Breast epithelium (tissue), 4 donors: ENCODE measurements around the gene ZMIZ1. TPM values are rescaled to one million over a fixed set of nuclear protein-coding genes. Genes with fewer than 3 reads are reported as not detected.

Experiments
- DNase-seq, 2 donors: peaks; one replicate each; pipeline ENCODE4 v3.0.0-alpha.2; 2019; ENCODE audit warnings: low spot score in 2 of 2
- H3K27ac ChIP-seq, 2 donors: fragments of 200-600 bp; sonication (generic) in 1 of 2; one replicate each; pipeline ENCODE4 v1.5.1; 2016 to 2019; ENCODE audit warnings: mild to moderate bottlenecking in 1 of 2
- H3K27me3 ChIP-seq, 2 donors: fragments of 200-600 bp; sonication (generic) in 1 of 2; one replicate each; pipeline versions ENCODE4 v1.5.1 to v1.6.0; 2017 to 2019; ENCODE audit warnings: control low read depth in 1 of 2, mild to moderate bottlenecking in 1 of 2
- H3K36me3 ChIP-seq: fragments of 200-600 bp; one replicate; pipeline ENCODE4 v1.5.1; 2019
- H3K4me1 ChIP-seq, 2 donors: fragments of 200-600 bp; sonication (generic); one replicate each; pipeline ENCODE4 v1.5.1; 2016 to 2019; ENCODE audit warnings: control low read depth in 1 of 2
- H3K4me3 ChIP-seq, 3 donors: fragments of 200-600 bp; sonication (generic); 1 replicate in 2 of 3; 2 replicates in 1 of 3; pipeline ENCODE4 v1.5.1; 2016 to 2019; ENCODE audit warnings: mild to moderate bottlenecking in 3 of 3, moderate library complexity in 2 of 3
- H3K9me3 ChIP-seq, 2 donors: fragments of 200-600 bp; sonication (generic) in 1 of 2; one replicate each; pipeline ENCODE4 v1.5.1; 2016 to 2019; ENCODE audit warnings: control low read depth in 1 of 2
- CTCF ChIP-seq, 3 donors: fragments of 450-650 bp; IDR thresholded peaks; one replicate each; pipeline ENCODE4 v1.5.1; 2016 to 2017; ENCODE audit warnings: antibody characterized with exemption in 3 of 3, mild to moderate bottlenecking in 3 of 3, moderate library complexity in 3 of 3
- POLR2A ChIP-seq: fragments of 450-650 bp; IDR thresholded peaks from one replicate; pipeline ENCODE4 v1.6.1; 2016; ENCODE audit warnings: antibody characterized with exemption, mild to moderate bottlenecking, moderate library complexity
- POLR2AphosphoS5 ChIP-seq, 3 donors: sonication (generic); formaldehyde crosslinking; IDR thresholded peaks; one replicate each; pipeline ENCODE4 v1.6.1; 2017; ENCODE audit warnings: antibody characterized with exemption in 3 of 3
- intact Hi-C: fragments of 100-400 bp; cut with DNase I; formaldehyde crosslinking; loops from one replicate; pipeline ENCODE4 v1.15.1; 2023; ENCODE audit warnings: low total_unique reads
- total RNA-seq, 3 donors: library from RNA; depleted of rRNA; stranded (reverse); fragments of >200 nt; gene quantifications; one replicate each; pipeline ENCODE4 v1.1.0, GENCODE V29; 2016

Gene ZMIZ1
- total RNA-seq, 3 donors from 2014 or later, result 34.4 to 63.7 (median 39.8) TPM

GRCh38 chr10:79244841-79245504 lies 176.2 kb downstream of the ZMIZ1 start:
- TF ChIP-seq POLR2A, result no peak
- no peak for TF ChIP-seq CTCF (IDR thresholded peaks at IDR 0.05)
- TF ChIP-seq POLR2AphosphoS5 (IDR thresholded peaks at IDR 0.05), result no peak
- intact Hi-C loops, result no loop called here
- Histone ChIP-seq H3K27me3 (no peaks in the 10 kb centered on the region), H3K9me3 (no peaks in the 10 kb centered on the region), H3K4me3 (peak overlapping the region in 1 of 3 donors; percentile 30), H3K4me1 (peaks cover 33 to 39% of the 10 kb centered on the region in 2 donors), H3K36me3 (no peaks in the 10 kb centered on the region), H3K27ac (peak overlapping the region; percentile 84 to 88)
- no peak for DNase-seq

- H3K9me3 ChIP-seq, result no peaks in the 10 kb centered on the region
- intact Hi-C loops, result no loop called here
- no peaks in the 10 kb centered on the region for H3K27me3 ChIP-seq
- no peaks in the 10 kb centered on the region for H3K36me3 ChIP-seq
- TF ChIP-seq POLR2AphosphoS5 (IDR thresholded peaks at IDR 0.05), result no peak
- no peak for TF ChIP-seq POLR2A
- TF ChIP-seq CTCF (IDR thresholded peaks at IDR 0.05), result no peak
- DNase-seq, result no peak
- H3K4me1 ChIP-seq, result peaks cover 33 to 35% of the 10 kb centered on the region in 2 donors
- H3K27ac ChIP-seq, result peak overlapping the region; percentile 84 to 88
- peak overlapping the region in 1 of 3 donors; percentile 26 for H3K4me3 ChIP-seq
These were observed 176.9 kb downstream of the ZMIZ1 start for GRCh38 chr10:79245539-79246208.

- intact Hi-C loops, result no loop called here
- Histone ChIP-seq H3K4me3 (peak overlapping the region in 1 of 3 donors; percentile 8), H3K27ac (peak overlapping the region; percentile 84 to 88), H3K4me1 (peaks cover 33 to 34% of the 10 kb centered on the region in 2 donors), H3K27me3 (no peaks in the 10 kb centered on the region), H3K36me3 (no peaks in the 10 kb centered on the region), H3K9me3 (no peaks in the 10 kb centered on the region)
- TF ChIP-seq CTCF (IDR thresholded peaks at IDR 0.05), result no peak
- no peak for TF ChIP-seq POLR2AphosphoS5 (IDR thresholded peaks at IDR 0.05)
- no peak for TF ChIP-seq POLR2A
- DNase-seq, result peak; percentile 70 to 81
These were observed 177.4 kb downstream of the ZMIZ1 start for GRCh38 chr10:79246209-79246581.

GRCh38 chr10:79246606-79247275 lies 178.0 kb downstream of the ZMIZ1 start:
- peak overlapping the region in 1 of 3 donors; percentile 8 for H3K4me3 ChIP-seq
- no peaks in the 10 kb centered on the region for H3K9me3 ChIP-seq
- H3K27me3 ChIP-seq, result no peaks in the 10 kb centered on the region
- DNase-seq, result no peak
- no peak for TF ChIP-seq POLR2A
- TF ChIP-seq POLR2AphosphoS5 (IDR thresholded peaks at IDR 0.05), result peak; percentile 56 to 69 (median 58)
- TF ChIP-seq CTCF (IDR thresholded peaks at IDR 0.05), result no peak
- intact Hi-C loops, result no loop called here
- peaks cover 28 to 30% of the 10 kb centered on the region in 2 donors for H3K4me1 ChIP-seq
- peak overlapping the region; percentile 84 to 88 for H3K27ac ChIP-seq
- no peaks in the 10 kb centered on the region for H3K36me3 ChIP-seq
